ENCODE results near the gene CCND1.
"Not testable (repeated sequence)": the region's sequence is repeated elsewhere in the genome, so short reads cannot be mapped to it uniquely, and the experiment has no call there.

CCND1 gene

DNA sequence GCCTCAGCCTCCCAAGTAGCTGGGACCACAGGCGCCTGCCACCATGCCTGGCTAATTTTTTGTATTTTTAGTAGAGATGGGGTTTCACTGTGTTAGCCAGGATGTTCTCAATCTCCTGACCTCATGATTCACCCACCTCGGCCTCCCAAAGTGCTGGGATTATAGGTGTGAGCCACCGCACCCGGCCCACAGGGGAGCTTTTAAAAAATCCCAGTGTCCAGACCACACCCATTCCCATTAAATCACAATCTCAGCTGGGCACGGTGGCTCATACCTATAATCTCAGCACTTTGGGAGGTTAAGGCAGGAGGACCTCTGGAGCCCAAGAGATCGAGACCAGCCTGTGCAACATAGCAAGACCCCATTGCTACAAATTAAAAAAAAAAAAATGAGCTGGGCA is 55.0 kb downstream of the CCND1 start:
- DNase-seq, result not testable (repeated sequence)

DNA sequence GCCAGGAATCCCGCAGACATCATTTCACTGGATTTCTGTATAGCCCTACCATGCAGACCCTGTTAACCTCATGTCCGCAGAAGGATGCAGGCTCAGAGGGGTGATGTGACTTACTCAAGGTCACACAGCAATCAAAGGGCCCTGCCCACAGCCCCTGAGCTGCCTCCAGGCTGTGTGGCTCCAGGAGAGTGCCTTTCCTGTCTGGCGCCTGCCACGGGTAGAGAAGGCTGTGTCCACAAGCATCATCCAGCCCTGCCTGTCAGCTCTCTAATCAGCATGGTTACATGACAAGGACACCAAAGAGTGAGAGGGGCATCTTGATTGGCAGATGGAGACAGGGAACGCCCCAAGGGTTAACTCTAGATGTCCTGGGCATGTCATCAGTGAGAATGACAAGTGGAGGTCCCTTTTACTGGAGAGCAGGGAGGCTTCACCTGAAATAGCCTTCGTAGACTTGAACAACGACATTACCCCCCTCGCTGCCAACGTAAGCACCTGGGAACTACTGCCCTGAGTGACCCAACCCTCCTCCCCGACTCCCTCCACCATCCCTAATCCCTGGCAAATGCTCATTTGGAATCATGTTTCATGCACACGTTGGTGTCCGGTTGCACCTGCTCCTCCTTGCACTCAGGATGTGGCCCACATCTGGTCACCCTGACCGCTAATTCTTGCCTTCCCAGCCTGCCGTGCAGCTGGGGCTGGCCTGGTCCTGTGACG is 56.0 kb downstream of the CCND1 start:
- DNase-seq, result no peak

GRCh38 chr11:69697469-69697843 is 56.5 kb downstream of the CCND1 start:
- no peak for DNase-seq

DNA sequence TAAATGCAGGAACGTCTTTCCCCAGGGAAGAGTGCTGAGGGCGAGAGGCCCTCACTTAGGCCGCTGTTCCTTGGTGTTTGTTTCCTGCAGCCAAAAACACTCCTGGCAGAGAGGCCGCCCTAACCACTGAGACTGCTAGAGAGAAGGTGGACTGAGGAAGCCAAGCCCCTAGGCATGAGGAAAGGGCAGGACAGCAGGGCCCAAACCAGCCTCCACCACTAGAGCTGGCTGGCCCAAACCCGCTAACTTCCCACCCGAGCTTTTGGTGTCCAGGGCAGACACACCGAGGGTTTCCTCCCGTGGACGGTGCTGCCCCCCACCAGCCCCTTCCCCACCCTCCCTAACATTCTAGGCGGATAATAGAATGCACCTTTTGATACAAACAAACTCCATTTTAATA is 56.9 kb downstream of the CCND1 start:
- no peak for DNase-seq

DNA sequence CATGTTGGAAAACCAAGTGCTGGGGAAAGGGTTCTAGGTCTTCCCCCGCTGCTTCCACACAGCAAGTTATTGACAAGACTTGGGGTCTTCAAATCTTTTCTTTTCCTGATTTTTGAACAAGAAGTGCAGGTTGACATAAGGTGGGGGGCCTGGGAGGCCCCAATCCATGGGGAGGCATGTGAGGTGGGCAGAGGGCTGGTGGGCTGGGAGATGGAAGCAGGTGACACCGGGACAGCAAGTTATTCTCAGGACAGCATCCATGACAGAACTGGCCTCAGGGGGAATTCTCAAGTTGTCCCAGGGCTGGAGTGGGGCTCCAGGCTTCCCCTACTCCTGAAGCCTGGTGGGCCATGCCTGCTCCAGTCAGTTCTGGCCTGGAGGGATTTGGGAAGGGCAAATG is 57.4 kb downstream of the CCND1 start:
- no peak for DNase-seq

- no peak for DNase-seq
These were observed 58.3 kb downstream of the CCND1 start for GRCh38 chr11:69699213-69699612.

GRCh38 chr11:69700278-69701140 is 59.6 kb downstream of the CCND1 start:
- no peak for DNase-seq

DNA sequence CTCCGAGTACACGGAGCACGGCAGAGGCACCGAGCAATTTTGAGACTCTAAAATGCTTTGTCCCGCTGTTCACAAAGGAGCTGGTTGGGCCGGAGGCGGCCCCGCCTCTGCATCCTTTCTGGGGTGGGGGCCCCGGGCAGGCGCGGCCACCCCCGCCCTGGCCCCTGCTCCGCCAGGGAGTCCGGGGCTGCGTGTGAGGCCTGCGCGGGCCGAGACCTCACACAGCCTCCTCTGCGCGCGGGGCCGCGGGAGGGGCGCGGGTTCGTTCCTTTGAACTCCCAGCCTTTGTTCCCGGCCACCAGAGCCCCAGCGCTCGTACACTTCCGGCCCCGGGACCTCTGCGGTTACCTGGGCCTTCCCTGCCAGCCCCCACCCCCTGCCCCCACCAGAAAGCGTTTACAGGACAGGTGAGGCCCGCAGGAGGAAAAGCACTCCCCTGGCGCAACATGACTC is 61.3 kb downstream of the CCND1 start:
- no peak for DNase-seq

DNA sequence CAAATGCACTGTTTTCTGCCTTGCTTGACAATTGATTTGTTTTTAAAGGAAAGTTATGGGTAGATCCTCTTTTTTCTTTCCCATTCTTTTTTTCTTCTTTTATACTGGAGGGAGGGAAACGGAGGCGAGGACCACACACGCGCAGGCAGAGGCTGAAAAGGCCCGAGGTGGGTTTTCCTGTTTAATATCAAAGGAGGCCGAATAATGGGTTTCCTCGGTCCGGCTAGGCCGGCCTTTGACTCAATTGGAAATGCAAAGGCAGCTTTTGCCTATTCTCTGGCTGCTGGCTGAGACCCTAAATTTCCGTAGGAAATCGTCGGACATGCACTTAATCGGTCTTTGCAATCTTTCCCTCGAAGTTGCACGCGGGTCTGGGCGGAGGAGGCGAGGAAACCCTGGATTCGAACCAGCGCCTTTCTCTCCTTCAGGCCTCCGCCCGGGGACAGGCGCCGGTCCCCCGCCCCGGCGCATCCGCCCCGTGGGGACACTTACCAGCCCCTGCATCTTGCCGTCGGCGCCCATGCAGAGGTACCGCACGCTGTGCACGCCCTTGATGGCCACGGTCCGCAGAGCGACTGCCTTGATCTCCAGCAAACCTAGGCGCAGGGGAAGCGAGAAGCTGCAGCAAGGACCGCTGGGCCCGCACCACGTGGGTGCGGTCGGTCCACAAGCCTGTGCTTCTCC is 62.0 kb downstream of the CCND1 start:
- no peak for DNase-seq

DNA sequence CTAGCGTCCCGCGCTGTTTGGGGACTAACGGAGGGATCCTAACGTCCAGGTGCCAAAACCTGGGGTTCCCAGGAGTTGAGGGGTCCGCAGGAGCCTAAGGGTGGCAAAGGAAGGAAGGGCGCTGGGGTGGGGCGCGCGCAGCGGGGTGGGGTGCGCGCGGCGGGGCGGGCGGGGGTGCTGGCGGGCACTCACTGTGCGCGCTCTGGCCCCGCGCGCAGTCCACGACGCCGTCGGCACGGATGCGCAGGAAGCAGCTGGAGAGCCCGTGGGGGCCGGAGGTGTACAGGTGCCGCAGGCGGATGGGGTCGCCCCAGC is 62.5 kb downstream of the CCND1 start:
- DNase-seq, result no peak

Data from stimulated activated CD4-positive, alpha-beta T cell treated with anti-CD3 and anti-CD28 coated beads, Interleukin-1b, Interleukin-23, amount 100 ng/mL, for 48 hours (primary cell).